ENCODE data around the gene TANGO2. TPM values are rescaled to one million over a fixed set of nuclear protein-coding genes. Genes with fewer than 3 reads are reported as not detected.

The TANGO2 gene
- polyA plus RNA-seq, 1 donor from 2014 or later: 12.7 TPM

GRCh38 chr22:20011993-20012740, 8.7 kb upstream of the TANGO2 start:
- no peaks in the 10 kb centered on the region for H3K9me2 ChIP-seq (ENCODE audit: insufficient read depth, low read length)
- H3K36me3 ChIP-seq (ENCODE audit: insufficient read depth, low read length): no peaks in the 10 kb centered on the region
- no peak overlapping the region for H2AFZ ChIP-seq (ENCODE audit: low read depth, low read length)
- no peaks in the 10 kb centered on the region for H3K79me2 ChIP-seq (replicated peaks; ENCODE audit: insufficient read depth, low read length)
- H3K9ac ChIP-seq (ENCODE audit: low read length): no peak overlapping the region
- H3K27me3 ChIP-seq (ENCODE audit: insufficient read depth, low read depth, low read length): peaks cover 2% of the 10 kb centered on the region
- H4K20me1 ChIP-seq (ENCODE audit: insufficient read depth): no peaks in the 10 kb centered on the region
- H3K4me3 ChIP-seq (ENCODE audit: low read length): no peak overlapping the region
- H3K27ac ChIP-seq (ENCODE audit: low read length): no peak overlapping the region
- TF ChIP-seq TAF1 (IDR thresholded peaks at IDR 0.05; ENCODE audit: low read depth) (no peak), CTCF (IDR thresholded peaks at IDR 0.05; ENCODE audit: poor library complexity, severe bottlenecking) (no peak), MXI1 (conservative IDR thresholded peaks at IDR 0.05; ENCODE audit: poor library complexity, severe bottlenecking) (no peak)
- H3K9me3 ChIP-seq (ENCODE audit: low read length): no peaks in the 10 kb centered on the region
- H3F3A ChIP-seq (ENCODE audit: insufficient read depth, low read length, poor library complexity, severe bottlenecking): no peaks in the 10 kb centered on the region
- no peak overlapping the region for H3K4me2 ChIP-seq (ENCODE audit: low read length)

- H3K36me3 ChIP-seq (ENCODE audit: insufficient read depth, low read length): no peaks in the 10 kb centered on the region
- no peak overlapping the region for H3K9ac ChIP-seq (ENCODE audit: low read length)
- no peak overlapping the region for H3K27ac ChIP-seq (ENCODE audit: low read length)
Measured at GRCh38 chr22:20012741-20013331, 8.1 kb upstream of the TANGO2 start.

More at GRCh38 chr22:20012741-20013331, 8.1 kb upstream of the TANGO2 start:
- H3K4me2 ChIP-seq (ENCODE audit: low read length): no peak overlapping the region
- H2AFZ ChIP-seq (ENCODE audit: low read depth, low read length): no peak overlapping the region
- H4K20me1 ChIP-seq (ENCODE audit: insufficient read depth): no peaks in the 10 kb centered on the region
- no peaks in the 10 kb centered on the region for H3K9me2 ChIP-seq (ENCODE audit: insufficient read depth, low read length)
- peaks cover 2% of the 10 kb centered on the region for H3K27me3 ChIP-seq (ENCODE audit: insufficient read depth, low read depth, low read length)
- TF ChIP-seq REST (IDR thresholded peaks at IDR 0.05; ENCODE audit: borderline replicate concordance) (no peak), CTCF (IDR thresholded peaks at IDR 0.05; ENCODE audit: poor library complexity, severe bottlenecking) (no peak), TAF1 (IDR thresholded peaks at IDR 0.05; ENCODE audit: low read depth) (no peak), EP300 (conservative IDR thresholded peaks at IDR 0.05; ENCODE audit: poor library complexity, severe bottlenecking) (no peak), RAD21 (conservative IDR thresholded peaks at IDR 0.05) (no peak), POLR2AphosphoS5 (IDR thresholded peaks at IDR 0.05) (no peak), EZH2 (IDR thresholded peaks at IDR 0.05; ENCODE audit: borderline replicate concordance, insufficient read depth, low read length, poor library complexity, severe bottlenecking) (no peak), SMC3 (conservative IDR thresholded peaks at IDR 0.05; ENCODE audit: poor library complexity) (no peak), MXI1 (conservative IDR thresholded peaks at IDR 0.05; ENCODE audit: poor library complexity, severe bottlenecking) (no peak)
- H3K79me2 ChIP-seq (replicated peaks; ENCODE audit: insufficient read depth, low read length): no peaks in the 10 kb centered on the region
- no peaks in the 10 kb centered on the region for H3F3A ChIP-seq (ENCODE audit: insufficient read depth, low read length, poor library complexity, severe bottlenecking)
- no peak overlapping the region for H3K4me3 ChIP-seq (ENCODE audit: low read length)
- H3K9me3 ChIP-seq (ENCODE audit: low read length): no peaks in the 10 kb centered on the region

Data from neural cell (in vitro differentiated cells).